Immature natural killer cell (primary cell): Measurements from ENCODE around the gene CMTM2. TPM values are rescaled to one million over a fixed set of nuclear protein-coding genes. Genes with fewer than 3 reads are reported as not detected.
"Not testable (repeated sequence)": the region's sequence is repeated elsewhere in the genome, so short reads cannot be mapped to it uniquely, and the experiment has no call there.

Source experiments
- DNase-seq, 3 donors: peaks; one replicate each; pipeline ENCODE4 v3.0.0; 2022; ENCODE audit warnings: mixed read lengths in 1 of 3
- H3K27ac Mint-ChIP-seq, 6 donors: one replicate each; pipeline ENCODE4 v1.8.0; 2020; ENCODE audit warnings: mixed read lengths in 6 of 6, mild to moderate bottlenecking in 5 of 6, inconsistent platforms in 4 of 6, moderate library complexity in 3 of 6
- H3K27me3 Mint-ChIP-seq, 3 donors: one replicate each; pipeline ENCODE4 v1.8.0; 2020 to 2021; ENCODE audit warnings: low read depth in 3 of 3, mild to moderate bottlenecking in 3 of 3, mixed read lengths in 3 of 3, moderate library complexity in 3 of 3, inconsistent platforms in 1 of 3
- H3K36me3 Mint-ChIP-seq, 3 donors: one replicate each; pipeline ENCODE4 v1.8.0; 2020; ENCODE audit warnings: mixed read lengths in 3 of 3, inconsistent platforms in 2 of 3, mild to moderate bottlenecking in 2 of 3
- H3K4me1 Mint-ChIP-seq, 2 donors: one replicate each; pipeline ENCODE4 v1.8.0; 2020; ENCODE audit warnings: inconsistent platforms in 2 of 2, mild to moderate bottlenecking in 2 of 2, mixed read lengths in 2 of 2, moderate library complexity in 1 of 2
- H3K4me3 Mint-ChIP-seq, 5 donors: one replicate each; pipeline ENCODE4 v1.8.0; 2020; ENCODE audit warnings: mild to moderate bottlenecking in 5 of 5, mixed read lengths in 5 of 5, inconsistent platforms in 3 of 5, moderate library complexity in 3 of 5
- H3K9me3 Mint-ChIP-seq, 6 donors: one replicate each; pipeline ENCODE4 v1.8.0; 2020; ENCODE audit warnings: mild to moderate bottlenecking in 6 of 6, mixed read lengths in 6 of 6, inconsistent platforms in 4 of 6, moderate library complexity in 3 of 6
- polyA plus RNA-seq, 3 donors: library from polyadenylated mRNA; unstranded; fragments of 300-500 nt; fragmentation: Illumina TruSeq; gene quantifications; one replicate each; pipeline ENCODE4 v1.2.3, GENCODE V29; 2021

Gene CMTM2
- polyA plus RNA-seq, 3 donors from 2014 or later: 0.85 TPM; not detected in 2

GRCh38 chr16:66596559-66596958 lies 17.3 kb downstream of the CMTM2 start:
- H3K4me1 Mint-ChIP-seq, DNase-seq, H3K36me3 Mint-ChIP-seq, H3K27me3 Mint-ChIP-seq, H3K9me3 Mint-ChIP-seq, H3K4me3 Mint-ChIP-seq, H3K27ac Mint-ChIP-seq: not testable (repeated sequence)

GRCh38 chr16:66596986-66597848 lies 18.0 kb downstream of the CMTM2 start:
- Mint-ChIP-seq H3K9me3 (no peaks in the 10 kb centered on the region), H3K27ac (no peak overlapping the region), H3K4me1 (no peaks in the 10 kb centered on the region), H3K27me3 (peaks cover 0 to 3% (median 2%) of the 10 kb centered on the region in 3 donors), H3K36me3 (peaks cover 0 to 7% (median 4%) of the 10 kb centered on the region in 3 donors), H3K4me3 (no peak overlapping the region)
- DNase-seq: no peak

GRCh38 chr16:66598111-66598510 lies 18.8 kb downstream of the CMTM2 start:
- Mint-ChIP-seq H3K4me3 (no peak overlapping the region), H3K36me3 (peaks cover 0 to 7% (median 4%) of the 10 kb centered on the region in 3 donors), H3K4me1 (peaks cover 4 to 6% of the 10 kb centered on the region in 2 donors), H3K27ac (no peak overlapping the region), H3K9me3 (no peaks in the 10 kb centered on the region), H3K27me3 (peaks cover 0 to 3% (median 2%) of the 10 kb centered on the region in 3 donors)
- no peak for DNase-seq

GRCh38 chr16:66599726-66600125 lies 20.5 kb downstream of the CMTM2 start:
- Mint-ChIP-seq H3K27ac (no peak overlapping the region), H3K27me3 (peaks cover 5 to 11% (median 6%) of the 10 kb centered on the region in 3 donors), H3K4me1 (peaks cover 10 to 15% of the 10 kb centered on the region in 2 donors), H3K4me3 (no peak overlapping the region), H3K36me3 (peaks cover 0 to 7% (median 0%) of the 10 kb centered on the region in 3 donors), H3K9me3 (no peaks in the 10 kb centered on the region)
- no peak for DNase-seq

- Mint-ChIP-seq H3K36me3 (peaks cover 0 to 7% (median 0%) of the 10 kb centered on the region in 3 donors), H3K9me3 (no peaks in the 10 kb centered on the region), H3K27ac (peak overlapping the region in 1 of 6 donors; percentile 32), H3K4me3 (no peak overlapping the region), H3K27me3 (peaks cover 5 to 11% (median 6%) of the 10 kb centered on the region in 3 donors), H3K4me1 (peaks cover 10 to 15% of the 10 kb centered on the region in 2 donors)
- no peak for DNase-seq
These were observed 21.2 kb downstream of the CMTM2 start for GRCh38 chr16:66600477-66600876.

- Mint-ChIP-seq H3K27ac (no peak overlapping the region), H3K36me3 (peaks cover 0 to 7% (median 0%) of the 10 kb centered on the region in 3 donors), H3K4me3 (no peak overlapping the region), H3K9me3 (no peaks in the 10 kb centered on the region), H3K27me3 (peaks cover 5 to 16% (median 6%) of the 10 kb centered on the region in 3 donors), H3K4me1 (peaks cover 18 to 23% of the 10 kb centered on the region in 2 donors)
- no peak for DNase-seq
These were observed 22.2 kb downstream of the CMTM2 start for GRCh38 chr16:66601471-66601870.

GRCh38 chr16:66603537-66604375 lies 24.5 kb downstream of the CMTM2 start:
- H3K4me3 Mint-ChIP-seq: peak overlapping the region; percentile 87 to 96 (median 90)
- peaks cover 39 to 44% of the 10 kb centered on the region in 2 donors for H3K4me1 Mint-ChIP-seq

GRCh38 chr16:66604376-66605176 lies 25.3 kb downstream of the CMTM2 start, which contains the start of gene CMTM3:
Gene CMTM3, plus strand, starts transcription at chr16:66604704. Its CDS starts 102 bp downstream, at chr16:66604806.
- Mint-ChIP-seq H3K4me1 (peaks cover 42 to 45% of the 10 kb centered on the region in 2 donors), H3K36me3 (peaks cover 0 to 7% (median 0%) of the 10 kb centered on the region in 3 donors), H3K9me3 (no peaks in the 10 kb centered on the region), H3K27me3 (peaks cover 6 to 17% (median 7%) of the 10 kb centered on the region in 3 donors), H3K4me3 (peak within 1 kb of the TSS; percentile 87 to 96 (median 90)), H3K27ac (peak within 1 kb of the TSS; percentile 80 to 92 (median 90))
- DNase-seq: peak; percentile 68 to 73 (median 72)

More at GRCh38 chr16:66603537-66604375, 24.5 kb downstream of the CMTM2 start:
- H3K36me3 Mint-ChIP-seq: peaks cover 0 to 7% (median 0%) of the 10 kb centered on the region in 3 donors
- peak; percentile 71 to 80 (median 74) for DNase-seq
- no peaks in the 10 kb centered on the region for H3K9me3 Mint-ChIP-seq
- peak overlapping the region; percentile 80 to 91 (median 90) for H3K27ac Mint-ChIP-seq
- H3K27me3 Mint-ChIP-seq: peaks cover 6 to 17% (median 7%) of the 10 kb centered on the region in 3 donors

- no peak for DNase-seq
- peaks cover 5 to 17% (median 6%) of the 10 kb centered on the region in 3 donors for H3K27me3 Mint-ChIP-seq
- H3K9me3 Mint-ChIP-seq: no peaks in the 10 kb centered on the region
- H3K4me1 Mint-ChIP-seq: peaks cover 43 to 45% of the 10 kb centered on the region in 2 donors
- peak overlapping the region; percentile 76 to 87 (median 76) for H3K4me3 Mint-ChIP-seq
- peak overlapping the region in 5 of 6 donors; percentile 72 to 92 (median 85) for H3K27ac Mint-ChIP-seq
- peaks cover 0 to 7% (median 3%) of the 10 kb centered on the region in 3 donors for H3K36me3 Mint-ChIP-seq
These were observed 26.1 kb downstream of the CMTM2 start for GRCh38 chr16:66605177-66605978.

GRCh38 chr16:66605979-66606751 lies 26.9 kb downstream of the CMTM2 start:
- peak overlapping the region; percentile 76 to 81 (median 76) for H3K4me3 Mint-ChIP-seq
- peaks cover 0 to 5% (median under 1%) of the 10 kb centered on the region in 3 donors for H3K36me3 Mint-ChIP-seq
- H3K27me3 Mint-ChIP-seq: peaks cover 5 to 14% (median 6%) of the 10 kb centered on the region in 3 donors
- H3K4me1 Mint-ChIP-seq: peaks cover 43 to 45% of the 10 kb centered on the region in 2 donors
- DNase-seq: no peak
- no peaks in the 10 kb centered on the region for H3K9me3 Mint-ChIP-seq
- H3K27ac Mint-ChIP-seq: peak overlapping the region; percentile 62 to 92 (median 84)

- Mint-ChIP-seq H3K27ac (peak overlapping the region in 5 of 6 donors; percentile 45 to 79 (median 55)), H3K27me3 (peaks cover 5 to 14% (median 6%) of the 10 kb centered on the region in 3 donors), H3K36me3 (peaks cover 0 to 5% (median 0%) of the 10 kb centered on the region in 3 donors), H3K4me3 (peak overlapping the region in 2 of 5 donors; percentile 27 to 61), H3K9me3 (no peaks in the 10 kb centered on the region), H3K4me1 (peaks cover 37 to 39% of the 10 kb centered on the region in 2 donors)
- DNase-seq: peak; percentile 65 to 74 (median 70)
These were observed 29.2 kb downstream of the CMTM2 start for GRCh38 chr16:66608241-66609138.
